ENCODE results near the gene PLCB4. TPM values are rescaled to one million over a fixed set of nuclear protein-coding genes. Genes with fewer than 3 reads are reported as not detected.

The PLCB4 gene
- total RNA-seq, 1 experiment from 2014 or later: 10.1 TPM

DNA sequence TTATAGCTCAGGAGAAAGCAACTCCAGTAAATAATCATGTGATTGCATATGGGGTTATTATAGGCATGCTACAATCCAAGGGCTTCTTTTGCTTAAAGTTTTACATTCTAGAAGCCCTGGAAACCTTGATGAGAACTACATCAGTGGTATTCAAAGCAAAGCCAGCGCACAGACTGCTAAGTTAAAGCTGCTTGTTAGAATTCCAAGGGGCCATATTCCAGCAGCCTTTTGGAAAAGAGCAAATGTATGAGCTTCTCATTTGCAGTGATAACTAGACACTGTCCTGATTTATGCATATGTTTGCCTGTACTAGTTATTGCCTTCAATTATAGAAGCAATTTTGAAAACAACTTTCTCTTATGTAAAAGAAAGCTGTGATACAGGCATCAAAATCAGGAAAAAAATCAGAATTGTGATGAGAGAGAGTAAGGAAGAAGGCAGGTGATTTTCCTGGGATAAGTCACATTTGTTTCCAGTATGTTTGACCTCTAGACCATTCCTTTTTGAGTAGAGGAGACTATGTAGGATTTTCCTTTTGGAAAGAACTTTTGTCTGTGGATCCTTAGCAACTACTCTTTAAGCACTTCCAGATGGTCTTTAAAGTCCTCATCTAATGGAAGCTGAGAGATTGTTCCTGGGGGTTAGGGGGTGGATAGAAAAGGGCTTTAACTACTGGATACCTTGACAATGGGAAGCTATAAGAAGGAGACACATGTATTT is 159.2 kb downstream of the PLCB4 start:
- Histone ChIP-seq H3K27ac (ENCODE audit: insufficient read length, low read depth, low read length) (no peak overlapping the region), H3T11ph (ENCODE audit: low read length) (no peak overlapping the region), H2BK5ac (ENCODE audit: insufficient read length, low read length) (no peak overlapping the region), H3K18ac (ENCODE audit: insufficient read length, low read depth, low read length) (no peak overlapping the region), H3K14ac (ENCODE audit: insufficient read depth, low read length) (no peak overlapping the region), H3K9me3 (ENCODE audit: control insufficient read depth, low read depth, low read length) (no peaks in the 10 kb centered on the region), H4K5ac (ENCODE audit: insufficient read length, low read depth, low read length) (no peak overlapping the region), H3K27me3 (ENCODE audit: insufficient read depth, low read length) (no peaks in the 10 kb centered on the region; the same call in 1 of the 2 replicates), H3K56ac (ENCODE audit: insufficient read length, low read depth, low read length) (no peak overlapping the region), H3K4ac (ENCODE audit: low read depth, low read length) (no peak overlapping the region), H4K8ac (replicated peaks; ENCODE audit: insufficient read length, low read depth, low read length) (no peak overlapping the region), H4K20me1 (ENCODE audit: control insufficient read depth, insufficient read depth, insufficient read length) (no peaks in the 10 kb centered on the region), H2BK15ac (ENCODE audit: low read depth, low read length) (no peak overlapping the region), H3K4me1 (ENCODE audit: insufficient read depth, low read length) (peaks cover 3% of the 10 kb centered on the region; the same call in 1 of the 2 replicates), H2AFZ (ENCODE audit: low read length) (no peak overlapping the region), H4K91ac (ENCODE audit: insufficient read length, low read depth, low read length) (no peak overlapping the region), H3K23me2 (ENCODE audit: insufficient read length, low read depth, low read length, poor library complexity, severe bottlenecking) (no peaks in the 10 kb centered on the region), H3K79me1 (ENCODE audit: insufficient read depth, low read depth, low read length, poor library complexity, severe bottlenecking) (no peaks in the 10 kb centered on the region), H3K4me2 (ENCODE audit: insufficient read depth, insufficient read length, low read length) (no peak overlapping the region), H2AK5ac (ENCODE audit: insufficient read length, low read length) (no peak overlapping the region), H2BK12ac (ENCODE audit: insufficient read length, low read depth, low read length) (no peak overlapping the region), H2BK20ac (ENCODE audit: low read depth, low read length, poor library complexity, severe bottlenecking) (no peak overlapping the region), H3K9ac (ENCODE audit: extremely low read depth, insufficient read length, low read length) (no peak overlapping the region), H3K23ac (ENCODE audit: insufficient read length, low read depth, low read length) (no peak overlapping the region), H2BK120ac (ENCODE audit: low read depth, low read length, poor library complexity, severe bottlenecking) (no peak overlapping the region), H3K79me2 (ENCODE audit: insufficient read depth, low read length) (no peaks in the 10 kb centered on the region)
- H3K4me1 Mint-ChIP-seq: peaks cover 3 to 8% of the 10 kb centered on the region in 2 experiments; a peak in 3 of 4 replicates
- WGBS (ENCODE audit: extremely low coverage, insufficient read length, low lambda C conversion rate): no CpG with 5 or more reads among the region's 1 CpG
- no peak overlapping the region for H3K4me3 Mint-ChIP-seq
- H3K27ac Mint-ChIP-seq: no peak overlapping the region
- TF ChIP-seq, protein P1, sequence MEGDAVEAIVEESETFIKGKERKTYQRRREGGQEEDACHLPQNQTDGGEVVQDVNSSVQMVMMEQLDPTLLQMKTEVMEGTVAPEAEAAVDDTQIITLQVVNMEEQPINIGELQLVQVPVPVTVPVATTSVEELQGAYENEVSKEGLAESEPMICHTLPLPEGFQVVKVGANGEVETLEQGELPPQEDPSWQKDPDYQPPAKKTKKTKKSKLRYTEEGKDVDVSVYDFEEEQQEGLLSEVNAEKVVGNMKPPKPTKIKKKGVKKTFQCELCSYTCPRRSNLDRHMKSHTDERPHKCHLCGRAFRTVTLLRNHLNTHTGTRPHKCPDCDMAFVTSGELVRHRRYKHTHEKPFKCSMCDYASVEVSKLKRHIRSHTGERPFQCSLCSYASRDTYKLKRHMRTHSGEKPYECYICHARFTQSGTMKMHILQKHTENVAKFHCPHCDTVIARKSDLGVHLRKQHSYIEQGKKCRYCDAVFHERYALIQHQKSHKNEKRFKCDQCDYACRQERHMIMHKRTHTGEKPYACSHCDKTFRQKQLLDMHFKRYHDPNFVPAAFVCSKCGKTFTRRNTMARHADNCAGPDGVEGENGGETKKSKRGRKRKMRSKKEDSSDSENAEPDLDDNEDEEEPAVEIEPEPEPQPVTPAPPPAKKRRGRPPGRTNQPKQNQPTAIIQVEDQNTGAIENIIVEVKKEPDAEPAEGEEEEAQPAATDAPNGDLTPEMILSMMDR (conservative IDR thresholded peaks at IDR 0.05): no peak
- no peaks in the 10 kb centered on the region; a peak in 1 of 7 replicates for H3K36me3 Mint-ChIP-seq (ENCODE audit: insufficient read depth in 1 of 3, low read depth in 3 of 3)
- DNase-seq: no peak
- no peaks in the 10 kb centered on the region for H3K27me3 Mint-ChIP-seq (ENCODE audit: low read depth)
- H3K9me3 Mint-ChIP-seq: no peaks in the 10 kb centered on the region
